Measurements from ENCODE around the gene SEMA4D.

The SEMA4D gene

DNA sequence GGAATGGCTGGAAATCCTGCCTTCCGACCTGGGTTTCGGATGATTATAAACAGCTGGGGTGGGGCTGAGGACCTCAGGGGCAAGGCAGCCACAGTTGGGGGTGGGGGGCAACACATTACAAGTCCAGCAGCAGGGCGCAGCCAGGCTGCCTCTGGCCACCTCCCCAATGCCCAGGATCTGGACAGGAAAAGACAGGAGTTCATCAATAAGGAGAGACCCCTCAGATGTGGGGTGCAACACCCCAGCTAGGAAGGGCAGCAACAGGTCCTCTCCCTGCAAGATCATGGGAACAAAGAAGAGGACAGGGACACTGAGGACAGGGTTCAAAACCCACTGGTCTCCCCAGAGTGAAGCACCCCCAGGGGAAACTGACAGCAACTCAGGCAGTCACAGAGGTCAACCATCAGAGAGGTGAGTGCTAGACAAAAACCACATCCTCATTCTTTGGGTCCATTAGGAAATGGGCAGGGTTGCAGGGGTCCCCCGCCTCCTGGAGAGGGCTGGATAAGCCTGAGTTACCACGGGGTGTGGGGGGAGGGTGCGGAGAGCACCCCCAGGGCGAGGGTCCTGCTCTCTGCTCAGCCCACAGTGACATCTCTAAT, 33.5 kb downstream of the SEMA4D start:
- DNase-seq = no peak

DNA sequence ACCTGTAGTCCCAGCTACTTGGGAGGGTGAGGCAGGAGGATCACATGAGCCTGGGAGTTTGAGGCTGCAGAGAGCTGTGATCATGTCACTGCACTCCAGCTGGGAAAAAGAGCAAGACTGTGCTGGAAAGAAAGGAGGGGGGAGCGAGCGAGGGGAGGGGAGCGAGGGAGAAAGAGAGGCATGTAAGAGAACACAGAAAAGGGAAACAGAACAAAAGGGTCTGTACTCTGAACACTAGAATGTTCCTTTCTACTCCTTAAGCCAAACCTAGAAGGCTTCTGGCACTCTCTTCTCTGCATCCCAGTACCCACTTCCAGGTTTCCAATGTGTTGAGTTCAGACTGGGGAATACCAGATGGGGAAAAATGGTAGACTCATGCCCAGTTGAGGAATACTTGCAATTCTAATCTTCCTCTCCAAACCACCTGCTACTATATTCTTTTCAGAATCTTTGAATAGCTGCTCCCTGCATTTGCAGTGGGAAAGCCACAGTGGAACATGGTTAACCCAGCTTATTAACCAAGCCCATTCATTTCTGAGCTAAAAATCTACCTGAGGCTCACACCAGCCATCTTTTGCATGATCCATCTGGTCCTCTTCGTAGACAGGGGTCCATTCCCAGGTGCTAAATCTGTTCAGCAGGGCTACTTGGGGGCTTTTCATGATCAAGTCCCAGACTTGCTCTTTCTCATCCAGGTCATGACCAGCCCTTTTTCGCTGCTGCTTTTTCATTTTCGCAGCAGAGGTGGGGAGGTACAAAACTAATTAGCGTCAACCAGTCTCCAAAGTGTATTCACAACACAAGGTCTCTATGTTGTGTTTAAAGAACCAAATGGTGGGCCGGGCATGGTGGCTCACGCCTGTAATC, 34.9 kb downstream of the SEMA4D start:
- no peak for DNase-seq

DNA sequence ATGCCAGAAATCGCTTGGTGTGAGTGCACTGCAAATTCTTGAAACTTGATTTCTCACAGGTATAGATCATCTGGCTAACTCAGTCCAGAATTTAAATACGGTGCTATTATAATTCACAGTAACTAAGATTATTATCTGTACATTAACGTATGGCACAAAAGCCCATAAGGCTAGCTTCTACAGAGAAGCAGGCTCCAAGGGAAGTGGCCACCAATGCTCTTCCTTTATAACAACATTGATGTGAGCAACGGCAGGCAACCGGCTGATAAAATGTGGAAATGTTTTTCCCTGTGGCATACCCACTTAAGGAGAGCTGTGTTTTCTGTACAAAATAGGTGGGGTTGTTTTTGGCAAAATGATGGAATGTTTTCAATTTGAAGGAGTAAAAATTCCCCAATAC, 35.7 kb downstream of the SEMA4D start:
- no peak for DNase-seq

DNA sequence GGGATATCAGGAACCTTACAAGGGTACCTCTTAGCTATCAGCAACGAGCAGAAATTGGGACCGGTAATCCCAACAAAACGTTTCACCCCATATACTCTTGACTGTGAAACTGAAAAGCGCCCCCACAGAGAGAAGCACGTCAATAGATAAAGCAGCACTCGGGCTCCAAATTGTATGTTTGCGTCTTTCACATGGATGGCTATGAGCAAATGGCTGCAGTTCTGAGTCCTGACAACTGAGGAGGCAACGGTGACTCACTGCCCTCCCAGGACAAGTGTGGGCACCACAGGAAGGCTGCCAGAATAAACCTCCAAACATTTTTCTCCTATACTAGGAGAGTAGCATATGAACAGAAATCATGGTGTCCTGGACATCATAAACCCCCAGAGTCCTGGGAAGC, 36.6 kb downstream of the SEMA4D start:
- no peak for DNase-seq

DNA sequence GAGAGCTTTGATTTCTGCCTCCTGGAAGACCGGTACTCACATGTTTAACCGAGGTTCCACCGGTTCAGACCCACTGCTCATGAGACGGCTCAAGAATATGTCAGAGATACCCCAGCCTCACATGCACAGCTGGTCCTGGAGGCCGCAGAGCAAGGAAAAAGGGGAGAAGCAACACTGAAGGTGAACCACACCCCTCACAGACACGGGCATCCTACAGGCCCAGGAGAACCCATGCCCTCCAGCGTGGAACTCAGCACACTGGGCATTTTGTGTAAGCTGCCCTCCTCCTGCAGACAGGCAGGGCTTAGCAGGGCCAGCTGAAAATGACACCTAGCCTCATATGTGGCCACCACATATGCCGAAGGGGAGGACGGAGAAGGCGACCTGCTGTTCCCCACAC, 37.4 kb downstream of the SEMA4D start:
- no peak for DNase-seq

DNA sequence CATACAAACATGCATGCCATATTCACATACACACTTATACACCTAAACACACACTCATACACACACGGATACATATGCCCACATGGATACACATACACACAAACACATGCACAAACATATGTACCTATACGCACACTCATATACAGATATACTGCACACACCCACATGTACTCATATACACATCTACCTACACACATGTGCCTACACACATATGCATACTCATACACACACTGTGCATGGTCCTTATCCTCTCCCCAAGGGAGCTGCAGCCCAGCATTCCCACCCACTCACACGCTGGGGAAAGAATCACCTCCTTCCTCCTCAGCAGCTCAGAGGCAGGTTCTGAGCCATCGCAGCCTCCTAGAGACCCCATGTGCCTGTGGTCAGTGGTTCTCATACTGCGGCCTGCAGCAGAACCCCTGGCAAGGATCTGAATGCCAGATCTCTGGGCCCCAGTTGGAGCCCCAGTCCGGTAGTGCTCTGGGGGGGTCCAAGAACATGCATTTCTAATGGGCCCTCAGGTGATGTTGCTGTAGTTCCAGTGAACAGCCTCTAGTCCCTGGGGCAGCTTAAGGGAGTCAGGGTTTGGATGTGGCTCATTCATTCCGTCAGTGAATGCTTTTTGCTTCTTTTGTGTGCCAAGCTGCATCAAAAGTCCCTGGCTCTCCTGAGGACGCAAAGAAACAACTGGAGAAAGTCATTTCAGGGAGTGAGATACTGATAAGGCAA, 39.0 kb downstream of the SEMA4D start:
- DNase-seq = no peak

DNA sequence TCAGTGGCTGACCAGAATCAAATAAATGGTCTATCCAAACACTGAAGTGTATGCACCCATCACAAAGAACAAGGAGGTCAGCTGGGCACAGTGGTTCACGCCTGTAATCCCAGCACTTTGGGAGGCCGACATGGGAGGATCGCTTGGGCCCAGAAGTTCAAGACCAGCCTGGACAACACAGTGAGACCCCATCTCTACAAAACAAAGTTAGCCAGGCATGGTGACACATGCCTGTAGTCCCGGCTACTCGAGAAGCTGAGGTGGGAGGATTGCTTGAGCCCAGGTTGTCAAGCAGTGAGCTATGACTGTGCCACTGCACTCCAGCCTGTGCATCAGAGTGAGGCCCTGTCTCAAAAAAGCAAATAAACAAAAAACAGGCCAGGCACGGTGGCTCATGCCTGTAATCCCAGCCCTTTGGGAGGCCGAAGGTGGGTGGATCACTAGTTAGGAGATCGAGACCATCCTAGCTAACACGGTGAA, 40.5 kb downstream of the SEMA4D start:
- no peak for DNase-seq

DNA sequence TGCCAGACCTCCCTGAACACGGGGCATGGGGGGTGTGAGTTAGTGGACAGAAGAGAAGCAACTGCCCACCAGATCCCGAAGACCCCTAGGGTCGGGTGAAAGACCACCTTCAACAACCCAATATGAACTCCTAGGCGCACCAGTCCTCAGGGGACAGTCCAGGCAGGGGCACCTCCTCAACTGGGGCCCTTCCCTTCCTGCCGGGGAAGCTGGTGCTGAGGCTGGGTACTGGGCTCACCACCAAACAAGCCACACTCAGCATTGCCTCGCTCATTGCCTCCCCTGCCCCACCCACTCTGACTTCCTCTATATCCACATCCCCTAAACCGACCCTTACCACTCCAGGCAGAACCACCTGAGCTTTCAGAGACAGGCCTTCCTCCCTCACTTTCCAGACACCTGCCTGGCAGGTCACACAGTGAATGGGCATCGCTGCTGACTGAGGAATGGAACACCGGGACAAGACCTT, 42.5 kb downstream of the SEMA4D start:
- peak in 1 of 4 experiments; percentile 37 for DNase-seq

DNA sequence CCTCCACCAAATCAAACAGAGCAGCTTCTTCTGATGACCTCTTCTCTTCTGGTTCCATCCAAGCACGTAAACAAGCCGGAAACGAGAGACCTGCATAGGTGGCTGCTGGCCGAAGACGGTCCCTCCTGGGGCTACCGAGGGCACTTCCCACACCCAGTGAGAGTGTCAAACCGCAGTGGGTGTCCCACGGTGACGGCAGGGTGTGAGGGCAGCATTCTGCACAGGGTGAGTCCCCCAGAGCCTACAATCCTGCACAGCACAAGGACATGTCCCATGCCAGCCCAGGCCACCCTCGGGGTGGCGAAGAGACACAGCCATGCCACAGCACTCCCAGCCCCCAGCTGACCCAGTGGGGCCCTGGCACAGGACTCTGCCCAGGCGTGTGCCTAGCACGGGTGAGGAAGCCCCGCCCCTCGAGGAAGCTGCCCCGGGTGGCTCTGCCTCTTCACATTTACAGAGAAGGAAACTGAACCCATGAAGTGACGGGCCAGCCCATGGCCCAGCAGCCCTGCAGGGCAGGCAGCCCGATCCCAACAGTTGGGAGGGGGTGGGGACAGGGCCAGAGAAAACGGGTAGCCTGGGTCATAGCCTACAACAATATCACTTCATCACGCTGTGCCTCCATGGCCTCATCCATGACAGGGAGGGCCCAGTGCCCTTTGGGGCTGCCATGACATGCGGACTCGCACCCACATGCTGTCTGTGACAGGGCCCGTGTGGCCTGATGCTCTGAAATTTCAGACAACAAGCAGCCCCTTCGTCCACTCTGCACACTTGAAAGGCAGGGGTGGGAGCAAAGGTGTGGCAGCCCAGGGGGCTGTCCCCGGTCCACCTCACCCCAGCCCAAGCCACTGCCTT, 43.2 kb downstream of the SEMA4D start:
- DNase-seq = no peak

DNA sequence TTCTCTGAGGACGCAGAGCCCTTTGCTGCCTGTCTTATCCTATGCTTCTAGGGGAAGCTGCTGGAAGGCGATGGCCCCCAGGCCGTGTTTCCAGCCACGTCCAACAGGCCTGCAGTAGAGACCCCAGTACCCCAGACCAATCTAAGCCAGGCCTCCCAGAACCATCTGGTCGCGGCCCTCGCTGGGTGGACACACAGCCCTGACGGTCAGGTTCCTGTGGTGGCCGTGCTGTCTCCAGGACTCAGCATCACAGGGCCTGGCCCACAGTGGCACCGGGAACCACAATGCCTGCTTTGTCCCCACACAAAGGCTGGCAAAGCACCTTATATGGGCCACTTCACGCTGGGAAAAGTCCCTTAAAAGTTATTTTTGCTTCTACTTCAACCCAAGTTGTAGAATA, 44.5 kb downstream of the SEMA4D start:
- DNase-seq = no peak

DNA sequence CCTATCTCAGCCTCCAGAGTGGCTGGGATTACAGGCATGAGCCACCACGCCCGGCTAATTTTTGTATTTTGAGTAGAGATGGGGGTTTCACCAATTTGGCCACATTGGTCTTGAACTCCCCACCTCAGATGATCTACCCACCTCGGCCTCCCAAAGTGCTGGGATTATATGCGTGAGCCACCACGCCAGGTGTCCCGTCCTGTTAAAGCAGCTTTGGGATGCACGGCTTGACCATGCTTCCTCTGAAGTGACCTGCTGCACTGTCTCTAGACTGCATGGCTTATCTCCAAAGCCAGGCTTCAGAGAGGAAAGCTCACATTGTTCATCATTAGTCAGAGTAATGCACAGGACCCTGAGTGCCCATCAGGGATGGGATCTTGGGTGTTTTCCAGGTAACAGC, 45.4 kb downstream of the SEMA4D start:
- no peak for DNase-seq

DNA sequence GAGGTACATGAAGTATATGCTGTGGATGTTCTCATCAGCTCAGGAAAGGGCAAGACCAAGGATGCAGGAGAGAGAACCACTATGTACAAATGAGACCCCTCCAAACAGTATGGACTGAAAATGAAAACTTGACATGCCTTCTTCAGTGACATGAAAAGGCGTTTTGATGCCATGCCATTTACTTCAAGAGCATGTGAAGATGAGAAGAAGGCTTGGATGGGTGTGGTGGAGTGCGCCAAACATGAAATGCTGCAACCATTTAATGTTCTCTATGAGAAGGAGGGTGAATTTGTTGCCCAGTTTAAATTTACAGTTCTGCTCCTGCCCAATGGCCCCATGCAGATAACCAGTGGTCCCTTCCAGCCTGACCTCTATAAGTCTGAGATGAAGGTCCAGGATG, 47.7 kb downstream of the SEMA4D start:
- no peak for DNase-seq

DNA sequence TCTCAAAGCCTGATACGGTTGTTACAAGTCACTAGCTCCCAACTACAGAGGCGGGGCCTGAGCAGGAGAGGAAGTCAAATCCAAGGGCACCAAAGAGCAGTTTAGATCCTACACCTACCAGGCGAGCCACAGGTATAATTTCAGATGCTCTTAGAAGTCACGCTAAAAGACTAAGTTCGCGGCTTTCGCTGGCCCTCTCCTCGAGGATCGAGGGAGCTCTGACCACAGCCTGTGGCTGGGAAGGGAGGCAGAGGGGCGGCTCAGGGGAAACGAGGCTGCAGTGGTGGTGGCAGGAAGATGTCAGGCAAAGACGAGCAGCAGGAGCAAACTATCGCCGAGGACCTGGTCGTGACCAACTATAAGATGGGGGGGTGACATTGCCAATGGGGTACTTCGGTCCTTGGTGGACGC, 48.6 kb downstream of the SEMA4D start:
- no peak for DNase-seq

DNA sequence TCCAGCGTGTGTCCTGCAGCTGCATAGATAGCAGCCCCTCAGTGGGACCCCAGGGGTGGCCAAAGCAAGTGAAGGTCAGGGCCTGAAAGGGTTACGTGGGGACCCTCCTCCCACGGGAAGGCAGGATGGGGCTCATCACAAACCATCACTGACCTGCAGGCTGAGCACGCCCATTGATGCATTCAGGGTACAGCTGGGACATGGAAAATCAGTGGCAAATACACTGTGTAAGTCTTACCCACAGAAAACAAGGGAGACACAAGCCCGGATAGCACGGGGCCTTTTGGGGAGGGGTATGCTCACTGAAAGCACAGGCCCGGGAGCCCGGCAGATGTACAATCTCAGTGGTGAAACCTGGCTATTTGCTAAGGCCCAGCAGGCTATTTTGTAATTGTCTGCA, 49.1 kb downstream of the SEMA4D start:
- DNase-seq = no peak

DNA sequence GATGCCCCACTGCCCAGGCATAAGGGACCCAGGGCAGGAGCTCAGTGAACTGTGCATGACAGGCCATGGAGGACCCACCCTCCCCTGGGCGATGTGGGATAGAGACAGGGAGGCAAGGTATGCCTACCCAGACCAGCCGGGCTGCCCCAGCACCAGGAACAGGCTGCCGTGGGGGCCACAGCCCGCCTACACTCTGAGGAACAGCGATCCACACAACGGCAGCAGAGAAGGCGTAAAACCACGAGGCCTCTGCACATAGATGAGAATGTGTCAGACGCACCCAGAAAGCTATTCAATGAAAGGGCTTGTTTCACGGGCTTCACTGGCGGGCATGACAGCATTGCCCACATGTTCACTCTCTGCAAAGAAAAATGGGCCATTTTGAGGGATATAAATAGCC, 49.5 kb downstream of the SEMA4D start:
- DNase-seq = no peak

DNA sequence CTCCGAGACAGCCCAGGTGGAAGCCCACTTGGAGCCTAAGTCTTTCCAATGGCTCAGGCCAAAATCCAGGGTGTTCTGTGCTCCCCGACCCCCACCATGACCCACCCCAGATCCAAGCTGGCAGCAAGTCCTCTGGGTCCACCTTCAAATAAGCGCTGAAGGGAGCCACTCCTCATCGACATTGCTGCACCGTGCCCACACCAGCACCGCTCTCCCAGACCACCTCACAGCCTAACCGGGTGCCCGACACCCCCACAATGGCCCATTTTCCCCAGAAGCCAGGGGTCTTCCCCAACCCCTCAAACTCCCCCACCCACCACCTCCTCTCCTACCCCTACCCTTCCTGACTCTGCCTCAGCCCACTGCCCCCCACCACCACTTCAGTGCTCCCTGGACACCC, 50.5 kb downstream of the SEMA4D start:
- DNase-seq = no peak

DNA sequence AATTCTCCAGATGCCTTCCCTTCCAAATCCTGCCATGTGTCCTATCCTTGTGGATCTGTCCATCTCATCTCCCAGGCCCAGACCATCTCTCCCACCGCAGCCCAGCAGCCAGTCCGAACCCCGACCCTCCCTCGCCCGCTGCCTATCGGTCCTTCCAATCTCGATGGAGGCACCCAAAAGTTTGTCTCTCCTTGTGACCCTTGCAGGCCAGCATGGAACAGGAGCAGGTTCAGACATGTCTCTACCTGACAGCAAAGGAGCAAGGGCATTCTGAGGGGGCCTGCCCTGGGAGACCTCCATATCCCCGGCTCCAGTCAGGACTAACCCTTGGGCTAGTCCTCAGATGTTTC, 51.0 kb downstream of the SEMA4D start:
- DNase-seq = no peak

DNA sequence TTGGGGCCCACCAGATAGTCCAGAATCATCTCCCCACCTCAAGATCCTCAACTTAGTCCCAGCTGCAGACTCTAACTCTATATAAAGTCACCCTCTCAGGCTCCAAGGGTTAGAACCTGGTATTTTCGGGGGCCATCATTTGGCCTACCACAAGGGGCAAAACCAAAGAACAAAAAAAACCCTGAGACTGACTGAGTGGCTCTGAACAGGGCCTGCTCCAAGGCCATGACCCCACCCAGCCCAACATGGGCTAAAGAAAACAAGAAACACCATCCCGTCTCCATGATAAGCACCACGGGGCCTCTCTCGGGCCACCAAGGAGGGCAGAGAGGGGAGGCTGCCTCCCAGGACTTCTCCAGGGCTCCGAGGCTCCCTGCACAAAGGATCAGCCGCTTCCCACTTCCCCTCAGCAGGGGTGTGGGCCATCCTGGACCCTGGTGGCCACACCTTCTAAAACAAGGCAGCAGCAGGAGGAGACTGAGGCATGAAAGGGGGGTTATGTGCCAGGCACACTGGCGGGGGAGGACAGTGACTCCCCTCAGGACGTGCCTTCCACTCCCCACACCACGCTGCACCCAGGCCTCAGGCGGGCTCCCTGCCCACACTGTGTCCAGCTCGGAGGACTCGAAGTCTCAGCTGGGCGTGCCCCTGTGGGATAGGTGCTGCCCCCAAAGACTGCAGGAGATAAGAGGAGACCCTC, 51.5 kb downstream of the SEMA4D start:
- DNase-seq = no peak

DNA sequence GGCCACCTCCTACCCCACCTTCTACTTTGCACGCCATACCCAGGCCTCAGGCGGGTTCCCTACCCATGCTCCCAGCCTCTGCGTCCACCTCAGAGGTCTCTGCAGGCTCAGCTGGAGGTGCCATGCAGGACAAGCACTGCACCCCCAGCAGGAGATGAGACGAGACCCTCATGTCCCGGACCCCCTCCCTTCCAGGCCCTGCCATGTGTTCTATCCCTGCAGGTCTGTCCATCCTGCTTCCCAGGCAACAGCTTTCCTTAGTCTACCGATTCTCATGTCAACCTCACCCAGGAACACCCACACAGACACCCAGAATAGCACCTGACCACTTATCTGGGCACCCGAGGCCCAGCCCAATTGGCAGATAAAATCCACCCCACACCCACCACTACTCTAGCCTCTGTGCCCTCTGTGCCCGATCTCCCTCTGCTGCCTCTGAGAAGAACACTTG, 52.1 kb downstream of the SEMA4D start:
- DNase-seq = no peak

DNA sequence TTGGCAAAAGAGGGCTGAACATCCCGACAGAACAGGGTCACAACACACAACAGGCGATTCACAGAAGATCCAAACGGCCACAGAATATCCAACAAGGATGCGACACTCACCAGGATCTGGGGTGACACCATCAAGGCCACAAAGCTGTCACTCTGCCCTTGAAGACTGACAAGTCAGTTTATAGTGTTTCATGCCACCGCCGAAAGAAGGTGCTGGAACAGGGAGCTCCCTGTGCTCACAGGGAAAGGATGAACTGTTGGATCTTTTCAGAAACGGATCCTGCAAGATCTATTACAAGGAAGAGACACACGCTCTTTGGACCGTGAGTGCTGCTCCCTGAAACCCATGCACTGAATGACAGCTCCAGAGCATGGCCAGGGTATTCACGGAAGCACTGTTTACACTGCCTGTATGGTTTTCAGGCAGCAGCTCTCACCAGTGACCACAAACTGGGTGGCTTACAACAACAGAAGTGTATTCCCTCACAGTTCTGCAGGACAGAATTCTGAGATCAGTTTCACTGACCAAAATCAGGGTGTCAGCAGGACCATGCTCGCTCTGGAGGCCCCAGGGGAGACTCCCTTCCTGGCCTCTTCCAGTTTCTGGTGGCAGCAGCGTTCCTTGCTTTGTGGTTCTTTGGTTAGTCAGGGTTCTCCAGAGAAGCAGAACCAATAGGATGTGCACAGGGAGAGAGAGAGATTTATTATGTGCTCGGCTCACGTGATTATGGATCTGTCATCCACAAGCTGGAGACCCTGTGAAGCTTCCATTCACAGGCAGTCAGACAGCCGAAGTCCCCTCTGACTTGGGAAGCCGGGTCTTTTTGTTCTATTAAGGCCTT, 52.8 kb downstream of the SEMA4D start:
- DNase-seq = no peak

DNA sequence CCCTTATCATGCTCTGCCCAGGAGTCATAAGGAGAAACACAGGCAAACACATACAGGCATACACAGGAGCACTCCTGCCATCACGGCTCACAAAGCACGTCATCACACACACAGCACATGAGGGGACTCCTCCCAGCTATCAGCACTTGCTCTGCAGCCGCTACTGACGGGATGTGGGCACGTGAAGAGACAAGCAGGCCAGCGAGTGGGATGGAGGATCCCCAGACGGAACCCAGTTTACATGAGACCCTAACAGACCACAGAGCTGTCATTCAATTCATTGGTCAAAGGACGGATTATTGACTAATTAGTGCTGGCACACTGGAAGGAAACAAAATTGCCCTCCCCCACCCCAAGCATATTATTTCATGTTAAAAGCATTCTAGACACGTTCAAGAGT, 53.6 kb downstream of the SEMA4D start:
- DNase-seq = peak in 2 of 4 experiments; percentile 40 to 49
